ENCODE results near the gene FOCAD.

DNA sequence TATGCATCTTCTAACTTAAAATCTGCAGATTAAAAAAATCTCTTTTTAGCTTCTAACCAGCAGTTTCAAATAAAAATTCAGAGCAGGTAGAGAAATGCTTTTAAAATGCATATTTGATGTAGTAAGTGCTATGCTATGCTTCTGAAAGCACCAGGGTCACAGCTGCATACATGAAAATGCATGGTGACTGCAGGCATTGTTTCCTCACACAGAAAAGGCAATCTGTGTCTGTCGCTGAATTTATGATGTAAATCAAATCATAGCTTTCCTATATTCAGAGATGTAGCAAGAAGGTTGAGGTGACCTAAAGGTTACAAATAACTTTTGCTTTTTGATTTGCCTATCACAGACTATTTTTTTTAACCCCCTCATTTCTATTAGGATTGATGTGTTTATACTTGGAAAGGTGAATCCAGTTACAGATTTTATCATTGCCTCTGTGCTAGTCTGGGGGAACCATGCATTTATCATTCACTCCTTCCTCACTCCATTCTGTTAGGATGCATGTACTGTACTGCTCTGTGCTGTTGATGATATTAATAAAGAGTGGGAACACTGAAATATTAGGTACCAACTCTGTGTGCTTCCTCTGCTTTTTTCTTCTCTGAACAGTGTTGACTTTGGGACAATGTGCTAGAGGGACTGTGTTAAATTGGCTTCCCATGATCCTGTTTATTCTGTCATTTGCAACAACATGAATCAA is 65.6 kb downstream of the FOCAD start:
- no peak for TF ChIP-seq EZH2 (IDR thresholded peaks at IDR 0.05; ENCODE audit: borderline replicate concordance, insufficient read depth, low read depth, low read length, poor library complexity, severe bottlenecking)
- TF ChIP-seq, protein P1, sequence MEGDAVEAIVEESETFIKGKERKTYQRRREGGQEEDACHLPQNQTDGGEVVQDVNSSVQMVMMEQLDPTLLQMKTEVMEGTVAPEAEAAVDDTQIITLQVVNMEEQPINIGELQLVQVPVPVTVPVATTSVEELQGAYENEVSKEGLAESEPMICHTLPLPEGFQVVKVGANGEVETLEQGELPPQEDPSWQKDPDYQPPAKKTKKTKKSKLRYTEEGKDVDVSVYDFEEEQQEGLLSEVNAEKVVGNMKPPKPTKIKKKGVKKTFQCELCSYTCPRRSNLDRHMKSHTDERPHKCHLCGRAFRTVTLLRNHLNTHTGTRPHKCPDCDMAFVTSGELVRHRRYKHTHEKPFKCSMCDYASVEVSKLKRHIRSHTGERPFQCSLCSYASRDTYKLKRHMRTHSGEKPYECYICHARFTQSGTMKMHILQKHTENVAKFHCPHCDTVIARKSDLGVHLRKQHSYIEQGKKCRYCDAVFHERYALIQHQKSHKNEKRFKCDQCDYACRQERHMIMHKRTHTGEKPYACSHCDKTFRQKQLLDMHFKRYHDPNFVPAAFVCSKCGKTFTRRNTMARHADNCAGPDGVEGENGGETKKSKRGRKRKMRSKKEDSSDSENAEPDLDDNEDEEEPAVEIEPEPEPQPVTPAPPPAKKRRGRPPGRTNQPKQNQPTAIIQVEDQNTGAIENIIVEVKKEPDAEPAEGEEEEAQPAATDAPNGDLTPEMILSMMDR (IDR thresholded peaks at IDR 0.05) = no peak
